Neural crest cell (in vitro differentiated cells): ENCODE measurements around the gene NKTR. TPM values are rescaled to one million over a fixed set of nuclear protein-coding genes. Genes with fewer than 3 reads are reported as not detected.

Experiments
- DNase-seq: peaks from one replicate; pipeline ENCODE4 v3.0.0; 2021; ENCODE audit warnings: low read depth, mixed read lengths, low spot score
- H3K27ac Mint-ChIP-seq: one replicate; pipeline ENCODE4 v1.8.0; 2021; ENCODE audit warnings: mild to moderate bottlenecking, mixed read lengths; ENCODE audit not compliant: unreplicated experiment
- H3K27me3 Mint-ChIP-seq: 2 replicates; pipeline ENCODE4 v1.8.0; 2021; ENCODE audit warnings: low read depth, mild to moderate bottlenecking, mixed read lengths
- H3K36me3 Mint-ChIP-seq: 2 replicates; pipeline ENCODE4 v1.8.0; 2021; ENCODE audit warnings: low read depth, mild to moderate bottlenecking, mixed read lengths
- H3K4me1 Mint-ChIP-seq: 2 replicates; pipeline ENCODE4 v1.8.0; 2021; ENCODE audit warnings: mixed read lengths
- H3K4me3 Mint-ChIP-seq: one replicate; pipeline ENCODE4 v1.8.0; 2021; ENCODE audit warnings: mild to moderate bottlenecking, mixed read lengths
- H3K9me3 Mint-ChIP-seq: 2 replicates; pipeline ENCODE4 v1.8.0; 2021; ENCODE audit warnings: mixed read lengths
- total RNA-seq: library from RNA; stranded (reverse); gene quantifications from 2 replicates; pipeline ENCODE4 v1.2.1, GENCODE V29; 2021
- TF ChIP-seq, protein P1 (sequence below): fragments of 200-600 bp; sonication (generic); conservative IDR thresholded peaks from 2 replicates; pipeline ENCODE4 v1.5.0; 2021; ENCODE audit warnings: antibody characterized with exemption, mild to moderate bottlenecking

Gene NKTR
- total RNA-seq, 1 donor from 2014 or later = 95.2 TPM

- no peak for DNase-seq
- Mint-ChIP-seq H3K36me3 (no peaks in the 10 kb centered on the region), H3K27ac (no peak overlapping the region), H3K9me3 (no peaks in the 10 kb centered on the region), H3K4me1 (no peaks in the 10 kb centered on the region), H3K4me3 (no peak overlapping the region), H3K27me3 (no peaks in the 10 kb centered on the region)
- TF ChIP-seq, protein P1, sequence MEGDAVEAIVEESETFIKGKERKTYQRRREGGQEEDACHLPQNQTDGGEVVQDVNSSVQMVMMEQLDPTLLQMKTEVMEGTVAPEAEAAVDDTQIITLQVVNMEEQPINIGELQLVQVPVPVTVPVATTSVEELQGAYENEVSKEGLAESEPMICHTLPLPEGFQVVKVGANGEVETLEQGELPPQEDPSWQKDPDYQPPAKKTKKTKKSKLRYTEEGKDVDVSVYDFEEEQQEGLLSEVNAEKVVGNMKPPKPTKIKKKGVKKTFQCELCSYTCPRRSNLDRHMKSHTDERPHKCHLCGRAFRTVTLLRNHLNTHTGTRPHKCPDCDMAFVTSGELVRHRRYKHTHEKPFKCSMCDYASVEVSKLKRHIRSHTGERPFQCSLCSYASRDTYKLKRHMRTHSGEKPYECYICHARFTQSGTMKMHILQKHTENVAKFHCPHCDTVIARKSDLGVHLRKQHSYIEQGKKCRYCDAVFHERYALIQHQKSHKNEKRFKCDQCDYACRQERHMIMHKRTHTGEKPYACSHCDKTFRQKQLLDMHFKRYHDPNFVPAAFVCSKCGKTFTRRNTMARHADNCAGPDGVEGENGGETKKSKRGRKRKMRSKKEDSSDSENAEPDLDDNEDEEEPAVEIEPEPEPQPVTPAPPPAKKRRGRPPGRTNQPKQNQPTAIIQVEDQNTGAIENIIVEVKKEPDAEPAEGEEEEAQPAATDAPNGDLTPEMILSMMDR = no peak
These were observed 93.9 kb downstream of the NKTR start for GRCh38 chr3:42694366-42694765.

DNA sequence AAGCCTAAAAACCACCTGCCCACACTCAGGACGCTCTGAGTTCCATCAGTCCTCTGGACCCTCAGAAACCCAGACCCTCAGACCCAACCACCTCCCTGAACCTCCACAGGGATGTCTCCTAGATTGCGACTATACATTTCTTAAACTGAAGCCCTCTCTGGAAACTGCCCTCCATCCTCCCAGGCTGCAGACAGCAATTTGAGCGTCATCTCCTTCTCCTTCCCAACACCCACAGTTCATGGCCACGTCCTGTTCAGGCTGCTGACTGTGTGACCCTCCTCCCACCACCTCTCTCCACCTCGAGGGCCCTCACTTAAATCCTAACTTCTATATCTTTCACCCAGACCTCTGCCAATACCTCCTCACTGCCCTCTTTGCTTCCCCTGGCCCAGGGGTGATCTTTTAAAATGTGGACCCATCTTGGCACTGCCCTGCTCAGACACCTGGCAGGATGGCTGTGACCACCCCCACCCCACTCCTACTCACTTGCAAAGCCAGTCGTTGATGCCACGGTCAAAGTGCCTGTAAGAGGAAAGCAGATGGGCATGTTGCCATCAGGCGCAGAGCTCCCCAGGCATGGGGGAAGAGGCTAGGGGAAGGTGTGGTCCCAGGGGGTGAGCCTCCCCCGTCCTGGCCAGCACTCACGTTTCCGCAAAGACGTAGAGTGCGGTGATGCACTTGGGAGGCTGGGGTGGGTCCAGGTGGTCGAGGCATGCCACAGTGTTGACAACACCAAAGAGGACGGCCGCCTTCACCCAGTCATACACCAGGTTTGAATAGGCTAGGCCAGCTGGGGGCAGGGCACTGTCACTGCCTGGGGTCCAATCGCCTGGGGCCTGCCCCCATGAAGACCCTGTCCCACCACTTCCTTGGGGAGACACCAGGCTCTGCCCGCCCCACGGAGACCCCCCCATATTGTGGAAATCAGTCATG lies 96.1 kb downstream of the NKTR start:
- Mint-ChIP-seq H3K27ac (no peak overlapping the region), H3K27me3 (no peaks in the 10 kb centered on the region), H3K4me1 (peaks cover 3% of the 10 kb centered on the region), H3K4me3 (no peak overlapping the region), H3K9me3 (no peaks in the 10 kb centered on the region), H3K36me3 (no peaks in the 10 kb centered on the region)
- TF ChIP-seq, protein P1 = no peak
- DNase-seq = no peak

DNA sequence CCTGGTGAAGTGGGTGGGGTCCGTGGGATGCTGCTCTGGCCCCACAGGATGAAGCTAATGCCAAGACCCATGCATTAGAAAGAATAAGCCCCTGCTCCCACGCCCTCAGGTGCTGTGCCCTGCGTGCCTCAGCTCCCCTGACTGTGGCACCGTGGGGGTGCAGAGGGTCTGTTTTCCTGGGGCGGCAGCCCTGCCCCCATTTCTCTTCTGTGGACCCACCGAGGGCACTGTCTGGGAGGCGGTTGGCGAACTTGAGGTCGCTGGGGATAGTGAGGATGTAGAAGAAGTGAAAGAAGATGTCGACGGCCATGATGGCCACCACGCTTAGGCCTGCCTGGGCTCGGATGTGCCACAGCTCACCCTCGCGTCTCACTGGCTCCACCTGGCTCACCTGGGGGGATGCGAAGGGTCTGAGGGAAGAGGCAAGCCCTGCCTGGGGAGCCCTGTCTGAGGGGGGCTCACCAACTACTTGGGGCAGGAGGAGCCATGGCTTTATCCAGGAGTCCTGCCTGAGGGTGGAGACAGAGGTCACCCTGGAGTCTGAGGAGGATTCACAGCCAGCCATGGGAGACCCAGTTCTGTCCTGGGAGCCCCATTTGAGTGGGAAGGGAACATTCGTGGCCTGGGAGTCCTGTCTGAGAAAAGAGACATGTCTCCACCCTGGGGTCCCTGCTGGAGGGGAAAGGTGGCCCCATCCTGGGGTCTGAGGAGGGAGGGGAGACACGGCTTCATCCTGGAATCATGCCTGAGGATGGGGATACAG lies 97.0 kb downstream of the NKTR start:
- Mint-ChIP-seq H3K27ac (no peak overlapping the region), H3K36me3 (no peaks in the 10 kb centered on the region), H3K4me1 (peaks cover 3% of the 10 kb centered on the region), H3K4me3 (no peak overlapping the region), H3K27me3 (no peaks in the 10 kb centered on the region), H3K9me3 (no peaks in the 10 kb centered on the region)
- no peak for DNase-seq
- TF ChIP-seq, protein P1 = no peak

Other genes starting within 250 kb of the NKTR start
- gene LYZL4, start 190.1 kb upstream of the NKTR start, total RNA-seq = not detected in 2 replicates
- 0.63 TPM in 1 of 2 replicates, not detected in the other for gene VIPR1, start 98.0 kb upstream of the NKTR start, total RNA-seq
- gene SEC22C, start 18.7 kb upstream of the NKTR start, total RNA-seq = 46.6 and 47.8 TPM in 2 replicates
- 50.4 and 50.5 TPM in 2 replicates for gene SS18L2, start 9.8 kb upstream of the NKTR start, total RNA-seq
- gene ZBTB47, start 53.0 kb downstream of the NKTR start, total RNA-seq = 6.6 and 7.3 TPM in 2 replicates
- not detected in 2 replicates for gene KLHL40, start 84.9 kb downstream of the NKTR start, total RNA-seq
- not detected in 2 replicates for gene HHATL, start 102.1 kb downstream of the NKTR start, total RNA-seq
- gene CCDC13, start 172.6 kb downstream of the NKTR start, total RNA-seq = 1.5 and 2.0 TPM in 2 replicates
- gene HIGD1A, start 203.8 kb downstream of the NKTR start, total RNA-seq = 82.4 and 85.2 TPM in 2 replicates
- gene ACKR2, start 208.8 kb downstream of the NKTR start, total RNA-seq = 0.20 and 0.56 TPM in 2 replicates